ENCODE results near the gene TSEN54.

Gene TSEN54

DNA sequence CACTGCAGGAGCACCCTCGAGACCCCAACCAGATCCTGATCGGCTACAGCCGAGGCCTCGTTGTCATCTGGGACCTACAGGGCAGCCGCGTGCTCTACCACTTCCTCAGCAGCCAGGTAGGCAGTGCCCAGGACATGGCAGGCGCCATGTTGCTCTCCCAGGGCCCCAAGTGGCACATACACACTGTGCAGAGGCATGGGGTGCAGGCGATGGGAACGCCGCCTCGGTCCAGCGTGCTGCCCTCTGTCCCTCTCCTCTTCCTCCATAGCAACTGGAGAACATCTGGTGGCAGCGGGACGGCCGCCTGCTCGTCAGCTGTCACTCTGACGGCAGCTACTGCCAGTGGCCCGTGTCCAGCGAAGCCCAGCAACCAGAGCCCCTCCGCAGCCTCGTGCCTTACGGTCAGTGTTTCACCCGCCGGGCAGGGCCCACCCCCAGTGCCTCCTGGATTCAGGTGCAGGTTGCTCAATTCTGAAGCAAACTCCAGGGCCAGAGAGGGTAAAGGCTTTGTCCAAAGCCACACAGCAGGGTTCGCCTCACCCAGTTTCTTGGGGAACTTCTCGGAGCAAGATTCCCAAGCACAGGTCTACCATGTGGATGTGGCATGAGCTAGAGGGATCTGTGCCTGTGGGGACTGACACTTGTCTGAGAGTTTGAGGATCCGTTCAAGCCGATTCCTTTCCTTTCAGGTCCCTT is 46.9 kb downstream of the TSEN54 start:
- TF ChIP-seq, protein P1, sequence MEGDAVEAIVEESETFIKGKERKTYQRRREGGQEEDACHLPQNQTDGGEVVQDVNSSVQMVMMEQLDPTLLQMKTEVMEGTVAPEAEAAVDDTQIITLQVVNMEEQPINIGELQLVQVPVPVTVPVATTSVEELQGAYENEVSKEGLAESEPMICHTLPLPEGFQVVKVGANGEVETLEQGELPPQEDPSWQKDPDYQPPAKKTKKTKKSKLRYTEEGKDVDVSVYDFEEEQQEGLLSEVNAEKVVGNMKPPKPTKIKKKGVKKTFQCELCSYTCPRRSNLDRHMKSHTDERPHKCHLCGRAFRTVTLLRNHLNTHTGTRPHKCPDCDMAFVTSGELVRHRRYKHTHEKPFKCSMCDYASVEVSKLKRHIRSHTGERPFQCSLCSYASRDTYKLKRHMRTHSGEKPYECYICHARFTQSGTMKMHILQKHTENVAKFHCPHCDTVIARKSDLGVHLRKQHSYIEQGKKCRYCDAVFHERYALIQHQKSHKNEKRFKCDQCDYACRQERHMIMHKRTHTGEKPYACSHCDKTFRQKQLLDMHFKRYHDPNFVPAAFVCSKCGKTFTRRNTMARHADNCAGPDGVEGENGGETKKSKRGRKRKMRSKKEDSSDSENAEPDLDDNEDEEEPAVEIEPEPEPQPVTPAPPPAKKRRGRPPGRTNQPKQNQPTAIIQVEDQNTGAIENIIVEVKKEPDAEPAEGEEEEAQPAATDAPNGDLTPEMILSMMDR (IDR thresholded peaks at IDR 0.05; ENCODE audit: extremely low read depth, insufficient read depth, missing control alignments) = no peak

DNA sequence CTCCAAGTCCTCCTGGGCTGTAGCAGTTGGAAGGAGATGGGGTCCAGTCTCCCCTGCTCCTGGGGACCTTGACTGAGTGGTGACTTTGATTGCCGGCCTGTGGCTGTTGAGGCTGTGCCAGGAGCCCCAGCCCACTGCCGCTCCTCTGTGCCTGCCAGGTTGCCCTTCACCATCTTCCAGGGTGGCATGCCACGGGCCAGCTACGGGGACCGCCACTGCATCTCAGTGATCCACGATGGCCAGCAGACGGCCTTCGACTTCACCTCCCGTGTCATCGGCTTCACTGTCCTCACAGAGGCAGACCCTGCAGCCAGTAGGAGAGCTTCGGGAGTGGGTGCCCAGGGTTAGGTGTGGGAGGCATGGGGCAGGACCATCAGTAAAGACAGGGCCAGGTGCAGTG is 47.9 kb downstream of the TSEN54 start:
- in situ Hi-C loops (cut with MboI; ENCODE audit: low pct_unique_long_range_greater_than_20kb, low sequenced_read_pairs, unreplicated experiment) = no loop called here
- DNase-seq (ENCODE audit: low spot score) = no peak
- TF ChIP-seq, protein P1 (IDR thresholded peaks at IDR 0.05; ENCODE audit: extremely low read depth, insufficient read depth, missing control alignments) = no peak

More for the DNA sequence above, 46.9 kb downstream of the TSEN54 start:
- DNase-seq (ENCODE audit: low spot score) = no peak
- in situ Hi-C loops (cut with MboI; ENCODE audit: low pct_unique_long_range_greater_than_20kb, low sequenced_read_pairs, unreplicated experiment) = no loop called here

DNA sequence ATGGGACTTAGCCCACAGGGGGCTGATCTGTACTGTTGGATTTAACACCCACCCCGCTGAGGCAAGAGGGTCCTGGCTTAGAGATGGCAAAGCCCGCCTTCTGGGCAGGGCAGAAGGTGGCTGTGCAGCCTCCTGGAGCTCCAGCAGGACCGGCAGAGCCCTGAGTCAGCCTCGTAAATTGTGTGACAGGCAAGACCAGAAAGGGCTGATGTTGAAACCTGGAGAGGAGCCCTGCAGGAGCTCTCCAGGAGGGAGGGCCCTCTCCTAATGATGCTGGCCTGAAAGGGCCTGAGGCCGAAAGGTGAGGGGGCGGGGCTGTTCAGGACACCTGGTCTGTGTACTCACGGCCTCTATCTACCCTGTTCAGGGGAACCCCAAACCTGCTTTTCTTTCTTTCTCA is 48.7 kb downstream of the TSEN54 start:
- TF ChIP-seq, protein P1 (IDR thresholded peaks at IDR 0.05; ENCODE audit: extremely low read depth, insufficient read depth, missing control alignments) = no peak
- DNase-seq (ENCODE audit: low spot score) = no peak
- in situ Hi-C loops (cut with MboI; ENCODE audit: low pct_unique_long_range_greater_than_20kb, low sequenced_read_pairs, unreplicated experiment) = no loop called here

DNA sequence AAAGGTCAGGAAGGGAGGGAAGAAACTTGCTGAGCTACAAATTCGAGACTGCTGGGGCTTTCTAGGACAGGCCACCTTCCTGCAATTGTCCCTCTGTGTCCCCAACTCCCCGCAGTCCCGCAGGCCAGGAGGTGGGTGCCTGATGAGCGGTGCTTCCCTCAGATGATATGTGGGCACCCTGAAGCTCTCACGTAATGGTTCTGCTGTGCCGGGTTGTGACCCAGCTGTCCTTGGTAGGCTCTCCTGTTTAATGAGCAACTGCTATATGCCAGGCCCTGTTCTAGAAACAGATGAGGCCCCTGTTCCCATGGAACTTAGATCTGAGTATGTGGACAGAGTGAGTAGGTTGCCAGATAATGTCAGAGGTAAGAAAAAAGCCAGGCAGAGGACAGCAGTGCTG is 49.3 kb downstream of the TSEN54 start:
- in situ Hi-C loops (cut with MboI; ENCODE audit: low pct_unique_long_range_greater_than_20kb, low sequenced_read_pairs, unreplicated experiment) = no loop called here
- TF ChIP-seq, protein P1 (IDR thresholded peaks at IDR 0.05; ENCODE audit: extremely low read depth, insufficient read depth, missing control alignments) = no peak
- DNase-seq (ENCODE audit: low spot score) = no peak

DNA sequence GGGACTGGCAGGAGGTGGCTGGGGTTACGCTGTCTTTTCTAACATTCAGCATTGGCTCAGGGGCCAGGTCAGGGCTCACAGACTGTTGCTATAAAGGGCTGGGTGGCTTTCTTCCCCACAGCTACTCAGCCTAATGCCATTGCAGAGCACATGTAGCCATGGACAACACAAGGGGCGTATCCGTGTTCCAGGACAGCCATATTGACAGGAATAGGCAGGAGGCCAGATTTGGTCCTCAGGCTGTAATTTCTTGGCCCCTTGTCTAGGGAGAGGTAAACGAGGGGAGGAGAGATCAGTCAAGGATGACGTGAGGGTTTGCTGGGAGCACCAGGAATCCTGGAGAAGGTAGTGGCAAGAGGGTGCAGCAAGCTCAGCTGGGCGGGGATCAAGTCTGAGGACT is 50.1 kb downstream of the TSEN54 start:
- TF ChIP-seq, protein P1 (IDR thresholded peaks at IDR 0.05; ENCODE audit: extremely low read depth, insufficient read depth, missing control alignments) = no peak
- in situ Hi-C loops (cut with MboI; ENCODE audit: low pct_unique_long_range_greater_than_20kb, low sequenced_read_pairs, unreplicated experiment) = no loop called here
- DNase-seq (ENCODE audit: low spot score) = no peak

DNA sequence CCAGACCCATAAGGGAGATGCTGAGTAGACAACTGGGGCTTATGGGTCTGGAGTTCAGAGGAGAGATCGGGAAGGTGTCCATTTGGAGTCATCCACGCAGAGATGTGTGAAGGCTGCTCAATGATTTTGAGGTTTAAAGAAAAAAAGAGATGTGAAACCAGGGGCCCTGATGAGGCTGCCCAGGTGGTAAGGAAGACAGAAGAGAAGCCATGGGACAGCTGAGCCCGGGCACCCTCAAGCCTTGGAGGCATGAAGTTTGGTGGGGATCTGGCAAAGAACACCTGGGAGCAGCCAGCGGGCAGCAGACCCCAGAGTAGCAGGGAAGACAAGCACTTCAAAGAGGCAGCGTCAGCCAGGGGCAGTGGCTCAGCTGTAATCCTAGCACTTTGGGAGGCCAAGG is 50.5 kb downstream of the TSEN54 start:
- no peak for DNase-seq (ENCODE audit: low spot score)
- TF ChIP-seq, protein P1 (IDR thresholded peaks at IDR 0.05; ENCODE audit: extremely low read depth, insufficient read depth, missing control alignments) = no peak
- in situ Hi-C loops (cut with MboI; ENCODE audit: low pct_unique_long_range_greater_than_20kb, low sequenced_read_pairs, unreplicated experiment) = no loop called here

Data from GM13977 (cell line).